Measurements from ENCODE around the gene CRHR1.

CRHR1 gene

DNA sequence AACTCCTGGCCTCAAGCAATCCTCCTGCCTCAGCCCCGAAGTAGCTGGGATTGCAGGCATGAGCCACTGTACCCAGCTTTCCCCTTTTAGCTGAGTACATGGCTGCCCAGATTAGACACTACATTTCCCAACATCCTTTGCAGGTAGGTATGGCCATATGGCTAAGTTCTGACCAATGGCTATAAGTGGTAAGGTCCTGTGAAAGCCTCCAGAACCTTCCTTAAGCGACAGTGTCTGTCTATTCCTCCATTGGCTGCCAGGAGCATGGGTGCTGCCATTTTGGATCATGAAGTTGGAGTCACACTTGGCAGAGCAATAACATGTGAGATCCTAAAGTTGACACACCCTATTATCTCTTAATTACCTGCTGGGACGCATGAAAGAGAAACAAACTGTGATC, 24.4 kb upstream of the CRHR1 start:
- DNase-seq (ENCODE audit: low read depth), result no peak

DNA sequence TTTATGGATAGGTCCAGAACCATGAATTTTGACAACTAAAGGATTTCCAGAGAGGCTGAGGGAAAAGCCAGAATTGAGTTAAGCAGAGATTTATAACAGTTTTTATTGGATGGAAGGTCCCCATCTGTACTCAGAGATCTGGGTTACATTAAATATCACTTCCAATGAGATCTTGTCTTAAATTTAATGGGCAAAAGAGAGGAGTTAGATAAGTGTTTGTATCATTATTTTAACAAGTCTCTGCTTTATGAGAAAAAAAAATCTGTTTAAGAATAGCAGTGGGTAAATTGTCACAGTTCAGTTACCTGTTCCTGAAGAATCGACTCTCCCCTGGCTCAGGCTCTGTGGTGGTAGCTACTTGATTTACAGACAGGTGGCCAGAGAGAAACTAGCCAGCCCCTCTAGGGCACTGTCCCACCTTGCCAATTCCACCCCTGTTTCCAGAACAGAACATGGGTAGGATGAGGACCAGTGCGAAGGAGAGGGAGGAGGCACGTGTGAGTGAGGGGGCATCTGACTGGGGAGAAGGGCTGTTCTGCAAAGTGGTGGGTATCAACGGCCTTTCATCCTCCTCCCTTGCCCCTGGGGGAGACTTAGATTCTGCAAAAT, 22.1 kb upstream of the CRHR1 start:
- DNase-seq (ENCODE audit: low read depth), result no peak

DNA sequence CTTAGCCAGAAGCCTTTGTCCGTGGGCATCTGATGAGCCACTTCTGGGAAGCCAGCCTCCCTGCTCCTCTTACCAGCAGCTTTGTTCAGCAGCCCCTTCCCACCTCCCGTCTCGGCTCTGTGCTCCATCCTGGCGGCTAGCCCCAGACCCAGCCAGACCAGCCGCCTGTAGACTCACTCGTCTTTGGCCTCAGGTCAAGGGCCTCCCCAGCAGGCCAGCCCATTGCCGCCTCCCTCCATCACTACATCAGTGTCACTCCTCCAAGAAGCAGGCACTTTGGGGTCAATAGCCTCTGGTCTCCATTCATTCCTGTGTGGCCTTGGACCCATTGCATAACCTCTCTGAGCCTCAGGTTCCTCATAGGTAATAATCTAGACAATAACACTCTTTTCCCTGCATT, 20.9 kb upstream of the CRHR1 start:
- DNase-seq (ENCODE audit: low read depth), result no peak

DNA sequence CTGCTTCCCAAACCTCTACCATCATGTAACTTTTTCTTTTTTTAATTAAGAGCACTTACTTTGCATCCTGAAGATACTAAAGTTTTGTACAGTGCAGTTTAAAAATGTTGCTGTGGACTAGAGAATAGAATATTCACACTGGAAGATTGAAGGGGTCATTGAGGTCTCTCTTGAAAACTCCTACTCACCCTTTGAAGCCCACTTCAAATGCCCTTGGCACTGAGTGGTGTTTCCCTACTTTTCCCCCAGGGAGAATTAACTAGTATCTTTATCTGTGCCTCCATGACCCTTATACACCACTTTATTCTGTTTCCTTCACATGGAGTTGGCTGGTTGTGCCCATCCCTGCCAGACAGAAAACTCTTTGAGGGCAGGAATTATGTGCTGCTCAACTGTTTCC, 19.6 kb upstream of the CRHR1 start:
- DNase-seq (ENCODE audit: low read depth), result no peak

DNA sequence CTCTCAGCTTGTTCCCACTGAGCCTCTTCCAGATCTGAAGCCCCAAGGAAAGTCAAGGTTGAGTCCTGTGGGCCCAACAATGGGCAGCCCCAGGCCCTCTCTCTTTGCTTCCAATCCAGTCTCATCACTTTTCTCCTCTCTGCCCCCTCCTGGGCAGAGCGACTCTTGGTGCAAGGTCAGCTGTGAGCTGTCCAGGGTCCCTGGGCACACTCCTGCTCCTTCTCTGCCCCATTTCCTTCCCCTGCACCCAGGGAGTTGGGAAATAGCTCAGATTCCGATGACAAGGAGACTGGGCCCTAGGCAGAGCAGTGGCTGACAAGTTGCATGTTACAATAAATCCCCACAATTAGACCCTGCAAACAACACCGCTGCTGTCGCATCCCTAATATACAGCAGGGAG, 16.1 kb upstream of the CRHR1 start:
- no peak for DNase-seq (ENCODE audit: low read depth)

DNA sequence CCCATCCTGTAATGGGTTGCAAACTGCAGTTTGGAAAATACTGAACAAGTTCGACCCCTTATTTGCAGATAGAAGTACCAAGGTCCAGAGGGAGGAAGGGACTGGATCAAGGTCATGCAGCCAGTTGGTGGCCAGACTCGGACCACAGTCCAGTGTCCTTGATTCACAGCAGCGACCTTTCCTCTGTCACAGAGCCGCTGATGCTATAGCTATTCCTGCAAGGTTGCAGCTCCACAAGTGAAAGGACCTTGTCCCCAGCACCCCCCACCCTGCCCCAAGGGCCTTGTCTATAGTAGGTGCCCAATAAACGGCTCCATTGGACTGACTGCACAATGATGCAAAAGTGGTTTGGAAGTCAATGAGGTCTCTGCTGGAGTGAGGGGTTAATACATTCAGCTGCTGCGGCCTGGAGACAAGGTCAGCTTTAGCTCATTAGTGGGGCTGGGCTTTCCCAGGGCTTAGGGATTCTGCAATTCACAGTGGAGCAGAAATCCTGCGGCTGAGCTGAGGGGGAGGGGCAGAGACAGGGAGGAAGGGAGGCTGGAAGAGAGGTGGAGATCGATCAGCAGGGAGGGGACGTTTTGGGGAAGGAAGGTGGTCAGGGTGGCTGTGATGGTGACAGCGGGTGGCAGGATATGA, 13.4 kb upstream of the CRHR1 start:
- DNase-seq (ENCODE audit: low read depth), result no peak

DNA sequence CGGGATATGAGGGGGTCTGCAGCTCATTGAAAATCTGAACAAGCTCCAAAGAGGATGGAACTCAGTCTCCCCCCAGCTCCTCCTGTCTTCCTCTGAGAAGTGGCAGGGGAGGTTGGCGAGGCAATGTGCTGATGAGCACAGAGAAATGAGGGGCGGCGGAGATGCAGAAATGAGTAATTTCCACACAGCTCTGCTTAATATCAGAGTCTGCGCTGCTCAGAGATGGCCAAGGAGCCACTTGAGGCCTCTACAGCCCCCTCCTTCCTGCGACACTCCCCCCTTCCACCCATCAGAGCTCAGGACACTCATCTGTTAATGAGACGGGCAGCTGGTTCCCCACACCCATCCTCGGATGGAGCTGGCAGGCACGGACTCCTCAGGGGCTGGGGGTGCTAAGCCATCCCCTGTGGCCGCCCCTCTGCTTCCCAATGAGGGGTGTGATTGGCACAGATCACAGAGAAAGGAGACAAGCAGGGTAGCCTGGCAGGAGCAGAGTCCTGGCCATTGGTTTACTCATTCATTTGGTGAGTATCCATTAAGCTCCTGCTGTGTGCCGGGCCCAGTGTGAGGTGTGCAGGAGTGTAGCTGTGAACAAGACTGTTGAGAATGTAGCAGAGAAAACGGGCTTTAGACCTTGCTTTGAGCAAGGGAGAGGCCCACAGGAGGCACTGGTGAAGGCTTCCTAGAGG, 12.7 kb upstream of the CRHR1 start:
- no peak for DNase-seq (ENCODE audit: low read depth)

DNA sequence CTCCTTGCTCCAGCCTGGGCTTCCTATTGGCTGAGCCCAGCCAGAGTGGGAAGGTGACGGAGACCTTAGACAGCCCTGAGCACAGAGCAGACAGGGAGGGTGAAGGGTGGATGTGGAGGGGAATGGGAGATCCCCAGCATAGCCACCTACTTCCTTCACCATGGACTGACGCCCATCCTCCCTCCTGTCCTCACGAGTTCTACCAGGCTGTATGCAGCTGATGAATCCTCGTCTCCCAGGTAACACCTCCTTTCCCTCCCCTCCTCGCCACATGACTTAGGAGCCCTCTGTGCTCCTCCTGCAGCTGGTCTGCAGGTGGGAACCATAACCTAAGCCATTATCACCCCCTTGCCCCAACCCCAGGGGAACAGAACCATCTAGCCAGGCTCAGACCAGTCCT, 9.0 kb upstream of the CRHR1 start:
- DNase-seq (ENCODE audit: low read depth), result no peak

DNA sequence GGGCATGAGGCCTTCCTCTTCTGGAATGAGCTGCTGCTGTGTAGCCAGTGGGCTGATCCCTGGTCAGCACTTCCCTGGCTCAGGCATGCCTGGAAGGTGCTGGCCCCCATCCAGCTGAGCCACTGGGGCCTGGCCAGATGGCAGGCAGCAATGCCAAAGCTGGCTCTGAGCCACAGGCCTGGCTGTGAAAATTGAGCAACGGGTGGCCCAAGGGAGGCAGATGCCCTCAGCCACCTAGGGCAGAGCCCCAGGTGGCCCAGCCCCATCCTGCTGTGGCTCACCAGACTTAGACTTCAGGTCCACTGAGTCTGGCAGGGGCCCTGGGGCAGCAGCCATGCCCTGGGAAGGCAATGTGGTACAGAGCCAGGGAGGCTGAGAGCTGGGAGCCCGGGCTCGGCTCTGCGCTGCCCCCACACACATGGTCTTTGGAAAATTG, 8.5 kb upstream of the CRHR1 start:
- no peak for DNase-seq (ENCODE audit: low read depth)

DNA sequence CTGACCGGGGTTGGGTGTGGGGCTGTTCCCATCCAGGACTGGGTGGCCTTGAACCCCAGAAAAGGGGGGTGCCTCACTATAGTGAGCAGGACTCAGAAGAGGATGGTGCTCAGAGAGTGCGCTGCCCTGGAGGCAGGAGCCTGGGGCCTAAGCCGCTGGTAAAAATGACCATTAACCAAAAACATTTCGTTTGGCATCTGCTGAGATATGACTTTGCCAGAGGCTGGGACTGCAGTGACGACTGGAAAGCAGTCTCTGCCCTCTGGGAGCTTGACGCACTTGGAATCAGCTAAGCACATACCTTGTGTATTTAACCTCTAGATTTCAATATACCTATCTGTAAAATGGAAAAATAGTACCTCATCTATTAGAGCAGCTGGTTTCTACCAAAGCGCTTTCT, 7.2 kb upstream of the CRHR1 start:
- DNase-seq (ENCODE audit: low read depth), result no peak

DNA sequence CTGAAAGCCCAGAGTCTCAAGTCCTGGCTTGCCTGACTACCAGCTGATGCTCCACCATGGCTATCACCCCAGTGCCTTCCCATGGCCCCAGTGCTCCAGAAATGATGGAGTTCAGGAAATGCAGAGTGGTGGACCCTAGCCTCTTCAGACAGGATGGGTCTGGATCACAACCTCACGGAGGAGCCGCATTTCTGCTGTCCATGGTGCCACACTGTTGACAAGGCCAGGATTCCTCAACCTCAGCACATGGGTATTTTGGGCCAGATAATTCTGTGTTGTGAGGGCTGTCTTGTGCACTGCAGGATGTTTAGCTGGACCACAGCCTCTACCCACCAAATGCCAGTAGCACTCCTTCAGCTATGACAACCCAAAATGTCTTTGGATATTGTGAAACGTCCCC, 6.7 kb upstream of the CRHR1 start:
- DNase-seq (ENCODE audit: low read depth), result no peak

DNA sequence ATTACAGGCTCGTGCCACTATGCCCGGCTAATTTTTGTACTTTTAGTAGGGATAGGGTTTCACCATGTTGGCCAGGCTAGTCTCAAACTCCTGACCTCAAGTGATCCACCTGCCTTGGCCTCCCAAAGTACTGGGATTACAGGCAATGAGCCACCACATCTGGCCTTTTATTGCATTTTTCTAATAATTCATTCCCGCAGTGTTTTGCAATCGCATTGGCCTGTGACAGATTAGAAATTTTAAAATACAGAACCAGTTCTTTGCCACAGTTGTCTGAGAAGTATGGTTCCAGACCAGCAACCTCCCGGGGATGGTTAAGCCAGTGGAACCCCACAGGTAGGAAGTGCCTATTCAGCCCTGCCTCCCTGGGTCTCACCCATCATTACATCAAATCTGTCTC, 3.2 kb upstream of the CRHR1 start:
- DNase-seq (ENCODE audit: low read depth), result no peak

DNA sequence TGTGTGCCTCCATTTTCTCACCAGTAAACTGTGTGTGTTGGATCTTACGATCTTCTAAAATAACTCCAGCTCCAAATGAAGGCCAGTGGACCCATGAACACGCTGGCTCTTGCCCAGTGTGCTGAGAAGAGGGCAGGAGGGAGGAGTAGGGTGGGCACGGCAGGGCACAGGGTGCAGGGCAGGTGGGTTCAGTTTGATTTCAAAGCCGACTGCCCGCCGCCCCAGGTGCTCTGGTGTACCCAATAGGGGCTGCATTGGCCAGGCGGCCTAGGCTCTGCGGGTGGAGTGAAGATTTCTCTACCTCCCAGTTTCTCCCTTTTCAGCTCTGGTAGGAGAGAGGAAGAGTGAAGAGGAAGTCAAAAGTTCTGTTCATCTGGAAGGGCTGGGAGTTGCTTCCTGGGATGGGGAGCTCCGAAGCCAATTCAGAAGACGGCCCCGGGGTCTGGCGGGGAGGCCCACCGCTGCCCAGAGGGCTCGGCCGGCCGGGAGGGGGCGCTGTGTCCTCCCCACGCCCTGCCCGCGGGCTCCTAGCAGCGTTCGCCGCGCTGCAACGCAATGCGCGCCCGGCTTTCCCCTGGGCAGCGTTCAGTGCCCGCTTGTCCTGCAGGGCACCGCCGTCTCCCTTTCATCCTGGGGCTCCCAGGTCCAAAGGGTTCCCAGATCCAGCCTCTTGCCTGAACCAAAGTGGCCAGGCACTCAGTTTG, 1.1 kb upstream of the CRHR1 start:
- no peak for DNase-seq (ENCODE audit: low read depth)

DNA sequence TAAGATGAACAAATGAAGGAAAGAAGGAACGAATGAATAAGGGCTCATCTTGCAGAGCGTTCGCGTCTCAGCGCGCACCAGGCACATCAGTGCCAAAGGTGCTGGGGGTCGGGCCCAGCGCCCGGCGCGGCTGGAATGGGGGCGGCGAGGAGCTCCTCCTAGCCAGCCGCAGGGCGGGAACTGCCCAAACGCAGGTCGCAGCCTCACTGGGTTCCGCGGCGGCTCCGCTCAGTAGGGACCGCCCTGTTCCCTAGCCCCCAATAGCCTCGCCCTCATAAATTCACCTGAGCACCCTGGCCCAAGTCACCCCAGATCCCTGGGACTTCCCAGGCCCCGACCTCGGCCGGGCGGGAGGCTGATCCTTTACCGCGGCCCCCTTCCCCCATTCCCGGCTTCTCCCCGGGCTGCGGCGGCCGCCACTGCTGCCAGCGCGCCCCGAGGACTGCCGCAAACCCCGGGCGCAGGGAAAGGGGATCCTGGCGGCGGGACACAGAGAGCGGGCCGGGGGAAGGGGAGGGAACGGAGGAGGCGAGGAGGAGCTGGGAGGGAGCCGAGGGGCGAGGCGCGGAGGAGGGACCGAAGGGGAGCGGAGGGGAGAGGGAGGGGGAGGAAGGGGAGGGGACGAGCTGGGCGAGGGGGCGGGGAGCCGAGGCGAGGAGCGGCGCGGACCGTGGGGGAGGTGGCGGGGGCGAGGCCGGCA, 377 bp upstream of the CRHR1 start:
- no peak for DNase-seq (ENCODE audit: low read depth)

DNA sequence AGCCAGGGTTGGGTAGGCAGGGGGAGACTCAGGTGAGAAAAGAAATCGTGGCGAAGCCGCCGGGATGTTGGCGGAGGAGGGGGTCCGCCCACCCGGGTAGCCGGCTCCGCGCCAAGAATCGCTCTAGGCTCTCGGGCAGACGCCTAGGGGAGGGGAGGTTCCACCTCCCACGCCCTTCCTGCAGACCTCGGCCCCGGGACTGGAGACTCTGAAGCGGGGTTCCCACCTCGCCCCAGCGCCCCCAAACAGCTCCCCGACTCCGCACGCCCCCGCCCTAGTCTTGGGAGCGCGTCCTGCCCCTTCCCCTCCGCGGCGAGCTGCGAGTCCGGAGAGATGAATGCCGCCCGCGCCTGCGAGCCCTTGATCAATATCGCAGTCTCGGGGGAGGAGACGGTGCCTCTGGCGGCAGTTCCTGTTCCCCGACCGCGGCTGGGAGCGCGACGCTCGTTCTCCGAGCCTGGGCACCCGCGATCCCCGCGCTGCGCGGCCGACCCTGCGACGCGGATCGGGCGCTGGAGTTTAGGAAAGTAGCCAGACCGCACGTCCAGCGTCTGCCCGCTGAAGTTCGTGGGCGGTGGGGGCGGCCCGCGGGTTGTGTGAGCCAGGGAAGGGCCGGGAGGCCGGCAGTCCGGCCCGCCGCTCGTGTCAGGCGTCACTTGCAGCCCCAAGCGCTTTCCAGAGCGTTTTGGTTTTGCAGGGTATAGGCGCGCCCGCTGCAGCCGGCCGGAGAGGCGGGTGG, 790 bp downstream of the CRHR1 start:
- no peak for DNase-seq (ENCODE audit: low read depth)

DNA sequence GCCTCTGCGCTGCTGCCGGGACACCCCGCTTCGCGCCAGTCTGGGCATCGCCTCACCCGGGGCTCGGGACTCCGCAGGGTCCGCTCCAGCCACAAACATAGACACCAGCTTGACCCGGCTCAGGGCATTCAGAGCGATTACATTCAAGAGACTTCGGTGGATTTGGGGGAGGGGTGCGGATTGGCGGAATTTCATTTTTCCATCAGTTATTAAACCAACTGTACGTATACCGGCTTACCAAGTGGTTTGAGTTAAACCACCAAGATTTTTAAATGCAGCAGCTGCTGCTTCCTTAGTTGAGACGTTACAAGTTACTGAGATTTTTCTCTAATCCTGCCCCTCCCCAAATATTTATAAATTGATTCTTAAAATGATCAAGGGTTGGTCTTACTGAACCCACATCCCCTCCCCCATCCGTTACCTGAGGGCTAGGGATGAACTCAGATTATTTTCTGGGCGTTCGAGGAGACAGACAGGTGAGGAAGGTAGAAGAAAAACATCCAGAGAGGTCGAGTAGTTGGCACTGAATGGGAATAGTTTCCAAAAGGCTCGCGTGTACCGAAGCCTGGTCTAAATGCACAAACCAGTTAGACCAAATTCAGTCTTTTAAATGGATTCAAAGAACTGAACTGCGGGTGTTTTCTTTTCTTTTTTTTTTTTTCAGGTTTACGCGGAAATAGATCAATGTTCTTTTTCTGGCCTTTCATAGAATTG, 1.5 kb downstream of the CRHR1 start:
- no peak for DNase-seq (ENCODE audit: low read depth)

DNA sequence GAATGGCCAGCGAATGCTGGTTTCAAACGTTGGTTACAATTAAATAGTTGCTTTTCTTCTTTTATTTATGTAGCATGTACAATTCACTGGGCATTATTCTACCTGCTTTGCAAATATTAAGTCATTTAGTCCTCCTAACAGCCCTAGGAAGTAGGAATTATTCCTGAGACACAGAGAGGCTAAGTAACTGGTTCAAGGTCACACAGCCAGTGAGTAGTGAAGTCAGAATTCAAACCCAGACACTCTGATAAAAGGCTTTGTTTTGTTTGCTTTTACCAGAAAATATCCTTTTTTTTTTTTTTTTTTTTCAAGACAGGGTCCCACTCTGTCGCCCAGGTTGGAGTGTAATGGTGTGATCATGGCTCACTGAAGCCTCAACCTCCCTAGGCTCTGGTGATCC, 2.2 kb downstream of the CRHR1 start:
- no peak for DNase-seq (ENCODE audit: low read depth)

DNA sequence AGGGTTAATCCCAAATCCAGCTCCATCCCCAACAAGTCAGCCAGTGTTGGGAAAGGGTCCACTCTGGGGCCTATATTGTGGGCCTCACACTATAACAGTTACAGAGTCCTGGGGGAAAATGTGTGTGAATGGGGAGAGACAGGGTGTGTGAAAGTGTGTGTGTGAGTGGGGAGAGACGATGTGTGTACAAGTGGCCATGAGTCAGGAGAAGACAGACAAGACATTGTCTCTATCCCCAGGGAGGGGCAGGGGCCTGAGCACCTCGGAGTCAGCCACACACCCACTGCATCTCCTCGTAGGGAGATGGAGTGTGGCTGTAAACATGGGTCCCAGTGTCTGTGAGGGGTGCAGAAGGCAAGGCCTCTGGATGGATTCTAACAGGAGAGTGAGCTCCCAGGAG, 2.9 kb downstream of the CRHR1 start:
- DNase-seq (ENCODE audit: low read depth), result no peak

DNA sequence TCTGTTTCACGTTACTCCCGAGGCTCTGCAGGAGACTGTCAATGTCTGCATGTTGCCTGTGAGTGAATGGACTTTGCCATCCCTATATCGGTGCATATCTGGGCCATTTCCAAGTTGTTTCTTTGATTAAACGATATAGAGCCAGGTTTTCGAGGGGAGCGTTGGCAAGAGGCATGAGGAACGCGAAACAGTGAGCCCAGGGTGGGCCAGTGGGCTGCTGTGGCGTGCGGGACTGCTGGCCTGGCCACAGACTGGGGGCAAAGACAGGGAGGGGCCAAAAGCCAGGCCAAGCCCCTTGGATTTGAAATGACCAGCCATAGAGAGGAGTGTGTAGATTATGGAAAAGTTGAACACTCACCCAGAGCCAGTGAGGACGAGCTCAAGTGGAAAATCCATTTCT, 3.5 kb downstream of the CRHR1 start:
- no peak for DNase-seq (ENCODE audit: low read depth)

DNA sequence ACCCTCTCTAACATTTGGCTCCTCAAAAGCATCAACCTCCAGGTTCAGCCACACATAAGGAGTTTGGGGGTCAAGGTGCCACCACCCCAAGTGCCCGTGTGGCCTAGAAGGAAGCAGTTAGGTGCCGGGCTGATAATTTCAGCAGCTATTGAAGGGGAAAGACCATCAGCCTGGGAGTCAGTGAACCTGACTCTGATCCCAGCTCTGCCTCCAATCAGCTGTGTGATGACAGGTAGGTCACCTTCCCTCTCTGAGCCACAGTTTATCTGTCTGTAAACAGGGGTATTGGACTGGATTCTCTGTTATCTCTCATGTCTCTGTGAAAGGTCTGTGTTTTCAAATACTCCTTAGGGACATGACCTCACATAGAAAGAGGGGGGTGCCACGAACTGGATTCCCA, 3.9 kb downstream of the CRHR1 start:
- DNase-seq (ENCODE audit: low read depth), result no peak

DNA sequence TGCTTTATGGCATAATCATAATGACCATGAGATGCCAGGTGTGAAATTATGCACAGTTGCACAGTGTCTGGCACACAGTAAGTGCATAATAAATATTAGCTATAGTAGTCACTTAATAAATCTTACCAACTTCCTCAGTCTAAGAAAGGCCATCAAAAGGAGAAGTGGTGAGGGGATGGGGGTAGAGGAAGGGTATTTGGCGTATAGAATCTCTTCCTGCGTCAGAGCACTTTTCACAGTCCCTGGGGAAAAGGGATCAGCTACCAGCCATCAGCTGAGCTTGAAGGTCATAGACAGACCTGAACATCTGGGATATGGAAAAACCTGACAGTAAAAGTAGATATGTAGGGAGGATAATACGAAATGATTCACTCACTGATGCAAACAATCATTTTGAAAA, 5.8 kb downstream of the CRHR1 start:
- DNase-seq (ENCODE audit: low read depth), result no peak

Measured in activated gamma-delta T cell treated with anti-CD3 and anti-CD28 coated beads, Interleukin-2, amount 50 U/mL, for 16 hours (primary cell).